HUDEP-2 (cell line): ENCODE measurements around the gene SLC17A9.

ENCODE experiments used
- DNase-seq, 76 experiments: peaks; one replicate each; lab custom pipeline; 2025; ENCODE audit not compliant: unreplicated experiment in 76 of 76; lab: John Stamatoyannopoulos, UW

The SLC17A9 gene

DNA sequence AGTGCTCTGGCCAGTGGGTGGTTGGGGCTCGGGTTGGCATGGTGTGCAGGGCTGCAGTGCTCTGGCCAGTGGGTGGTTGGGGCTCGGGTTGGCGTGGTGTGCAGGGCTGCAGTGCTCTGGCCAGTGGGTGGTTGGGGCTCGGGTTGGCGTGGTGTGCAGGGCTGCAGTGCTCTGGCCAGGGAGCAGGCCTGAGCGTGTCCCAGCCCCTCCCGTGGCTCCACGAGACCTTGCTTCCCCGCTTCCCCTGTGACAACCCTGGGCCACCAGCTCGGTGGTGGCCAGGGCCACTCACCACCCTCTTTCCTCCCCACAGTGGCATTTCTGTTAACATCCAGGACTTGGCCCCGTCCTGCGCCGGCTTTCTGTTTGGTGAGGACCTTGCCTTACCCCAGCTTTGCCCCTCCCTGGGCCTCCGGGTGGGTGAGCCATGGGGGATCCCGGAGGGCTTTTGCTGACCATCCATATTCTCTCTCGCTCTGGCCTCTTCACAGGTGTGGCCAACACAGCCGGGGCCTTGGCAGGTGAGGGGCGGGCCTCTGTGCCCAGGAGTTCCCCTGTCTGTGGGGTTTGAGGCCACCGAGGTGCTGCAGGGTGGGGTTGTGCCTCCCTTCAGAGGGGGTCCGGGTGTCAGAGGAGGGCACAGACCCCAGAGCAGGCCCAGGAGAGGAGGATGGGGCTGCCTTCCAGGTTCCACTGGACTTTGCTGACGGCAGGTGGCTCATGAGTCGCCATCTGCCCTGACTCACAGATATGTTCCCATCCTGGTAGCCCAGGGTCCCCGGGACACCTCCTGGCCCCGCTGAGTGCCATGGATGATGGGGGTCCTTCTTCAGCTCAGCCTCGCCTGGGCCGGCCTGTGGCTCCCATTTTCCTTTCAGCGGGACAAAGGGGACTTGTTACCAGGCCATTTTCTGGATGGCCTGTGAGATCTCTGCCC, 14.0 kb downstream of the SLC17A9 start:
- no peak for DNase-seq

DNA sequence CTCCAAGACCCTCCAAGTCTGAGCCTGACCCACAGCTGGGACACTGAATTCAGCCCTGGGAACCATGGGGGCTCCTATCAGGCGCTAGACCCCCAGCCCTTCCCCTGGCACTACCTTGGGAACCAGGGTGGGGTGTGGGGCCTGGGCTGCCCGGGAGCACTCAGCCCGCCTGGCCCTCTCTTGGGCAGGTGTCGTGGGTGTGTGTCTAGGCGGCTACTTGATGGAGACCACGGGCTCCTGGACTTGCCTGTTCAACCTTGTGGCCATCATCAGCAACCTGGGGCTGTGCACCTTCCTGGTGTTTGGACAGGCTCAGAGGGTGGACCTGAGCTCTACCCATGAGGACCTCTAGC, 14.6 kb downstream of the SLC17A9 start:
- DNase-seq: no peak

DNA sequence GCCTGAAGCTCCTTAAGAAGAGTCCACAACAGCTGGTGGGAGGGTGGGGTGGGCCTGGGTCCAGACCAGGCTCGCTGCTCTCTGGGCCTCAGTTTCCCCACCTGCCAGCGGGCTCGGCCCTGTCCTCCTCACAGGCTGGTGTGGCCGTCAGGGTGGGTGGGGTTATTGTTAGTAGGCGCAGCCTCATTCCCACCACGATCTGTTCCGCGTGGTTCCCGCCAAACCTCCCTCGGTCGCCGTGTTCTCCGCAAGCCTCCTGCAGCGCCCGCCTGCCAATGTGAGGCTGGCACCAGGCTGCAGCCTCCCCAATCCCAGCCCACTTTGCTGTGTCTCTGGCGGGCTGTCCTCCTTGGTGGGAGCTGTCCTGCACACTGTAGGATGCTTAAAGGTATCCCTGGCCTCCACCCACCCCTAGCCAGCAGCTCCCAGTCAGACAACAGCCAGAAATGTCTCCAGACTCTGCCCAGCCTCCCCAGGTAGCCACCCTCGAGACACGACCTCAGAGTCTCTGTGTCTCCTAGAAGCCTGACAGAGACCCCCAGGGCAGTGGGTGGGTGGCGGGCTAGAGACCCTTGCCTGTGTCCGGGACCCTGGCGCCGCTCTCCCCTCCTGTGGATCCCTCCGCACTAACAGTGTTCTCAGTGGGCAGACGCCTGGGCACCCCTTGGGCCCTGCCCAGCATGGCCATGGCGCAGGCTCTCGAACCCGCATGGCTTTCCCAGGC, 15.3 kb downstream of the SLC17A9 start:
- no peak for DNase-seq

DNA sequence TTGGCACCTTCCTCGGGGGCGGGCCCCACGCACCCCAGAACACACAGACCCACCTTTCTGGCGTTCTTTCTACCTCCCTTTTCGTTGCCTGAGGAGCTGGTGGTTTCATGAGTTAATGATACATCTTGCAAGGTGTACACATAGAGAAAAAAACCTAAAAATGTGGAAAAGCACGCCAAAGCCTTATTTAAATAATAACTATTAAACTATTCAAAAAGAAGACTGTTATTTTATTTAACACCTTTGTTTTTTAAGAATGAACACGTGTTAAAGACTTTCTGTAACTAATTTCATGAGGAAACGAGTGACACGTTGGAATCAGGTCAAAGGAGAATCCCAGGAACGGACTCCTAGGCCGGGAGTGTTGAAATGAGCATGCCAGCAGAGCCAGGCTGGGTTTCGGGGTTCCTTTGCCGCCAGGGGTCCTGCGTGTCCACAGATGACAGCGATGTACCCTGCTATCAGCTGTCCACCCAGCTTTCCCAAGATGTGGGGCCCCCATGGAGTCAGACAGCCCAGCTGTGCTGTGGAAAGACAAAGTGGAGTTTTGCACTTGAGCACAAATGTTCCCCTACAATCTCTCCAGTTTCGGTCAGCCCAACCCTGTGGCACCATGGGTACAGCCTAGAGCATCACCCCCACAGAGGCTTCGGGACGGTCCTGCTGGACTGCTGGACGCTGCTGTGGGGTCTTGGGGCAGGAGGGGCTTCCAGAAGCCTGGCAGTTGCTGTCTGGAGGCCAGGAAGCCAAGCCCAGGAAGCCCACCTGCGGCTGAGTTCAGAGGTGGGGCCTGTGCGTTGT, 16.1 kb downstream of the SLC17A9 start:
- DNase-seq: no peak

DNA sequence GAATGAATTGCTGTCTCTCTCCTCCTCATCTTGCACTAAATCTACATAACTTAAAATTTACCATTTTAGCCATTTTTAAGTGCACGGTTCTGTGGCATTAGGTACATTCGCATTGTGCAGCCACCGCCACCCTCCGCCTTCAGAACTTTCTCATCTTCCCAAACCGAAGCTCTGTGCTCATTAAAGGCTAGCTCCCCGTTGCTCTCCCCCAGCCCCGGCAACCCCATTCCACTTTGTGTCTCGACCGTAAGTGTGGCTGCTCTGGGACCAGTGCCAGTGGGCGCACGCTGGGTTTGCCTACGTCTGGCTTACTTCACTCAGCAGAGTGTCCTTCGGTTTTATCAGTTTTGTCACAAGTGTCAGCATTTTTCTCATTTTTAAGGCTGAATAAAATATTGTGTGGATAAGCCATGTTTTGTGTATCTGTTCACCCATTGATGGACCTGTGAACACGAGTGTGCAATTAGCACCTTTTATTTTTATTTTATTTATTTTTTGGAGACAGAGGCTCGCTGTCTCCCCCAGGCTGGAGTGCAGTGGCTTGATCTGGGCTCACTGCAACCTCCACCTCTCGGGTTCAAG, 16.8 kb downstream of the SLC17A9 start:
- DNase-seq: peak in 4 of 76 experiments; percentile 9 to 22 (median 12)

DNA sequence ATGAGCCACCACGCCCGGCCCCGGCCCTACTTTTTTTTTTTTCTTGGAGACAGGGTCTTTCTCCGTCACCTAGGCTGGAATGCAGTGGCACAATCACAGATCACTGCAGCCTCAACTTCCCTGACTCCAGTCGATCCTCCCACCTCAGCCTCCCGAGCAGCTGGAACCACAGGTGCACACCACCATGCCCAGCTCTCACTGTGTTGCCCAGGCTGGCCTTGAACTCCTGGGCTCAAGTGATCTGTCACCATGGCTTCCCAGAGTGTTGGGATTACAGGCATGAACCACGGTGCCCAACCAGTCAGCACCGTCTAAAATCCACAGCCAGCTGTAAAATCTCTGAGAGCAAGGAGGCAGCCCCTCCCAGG, 17.4 kb downstream of the SLC17A9 start:
- DNase-seq: no peak

DNA sequence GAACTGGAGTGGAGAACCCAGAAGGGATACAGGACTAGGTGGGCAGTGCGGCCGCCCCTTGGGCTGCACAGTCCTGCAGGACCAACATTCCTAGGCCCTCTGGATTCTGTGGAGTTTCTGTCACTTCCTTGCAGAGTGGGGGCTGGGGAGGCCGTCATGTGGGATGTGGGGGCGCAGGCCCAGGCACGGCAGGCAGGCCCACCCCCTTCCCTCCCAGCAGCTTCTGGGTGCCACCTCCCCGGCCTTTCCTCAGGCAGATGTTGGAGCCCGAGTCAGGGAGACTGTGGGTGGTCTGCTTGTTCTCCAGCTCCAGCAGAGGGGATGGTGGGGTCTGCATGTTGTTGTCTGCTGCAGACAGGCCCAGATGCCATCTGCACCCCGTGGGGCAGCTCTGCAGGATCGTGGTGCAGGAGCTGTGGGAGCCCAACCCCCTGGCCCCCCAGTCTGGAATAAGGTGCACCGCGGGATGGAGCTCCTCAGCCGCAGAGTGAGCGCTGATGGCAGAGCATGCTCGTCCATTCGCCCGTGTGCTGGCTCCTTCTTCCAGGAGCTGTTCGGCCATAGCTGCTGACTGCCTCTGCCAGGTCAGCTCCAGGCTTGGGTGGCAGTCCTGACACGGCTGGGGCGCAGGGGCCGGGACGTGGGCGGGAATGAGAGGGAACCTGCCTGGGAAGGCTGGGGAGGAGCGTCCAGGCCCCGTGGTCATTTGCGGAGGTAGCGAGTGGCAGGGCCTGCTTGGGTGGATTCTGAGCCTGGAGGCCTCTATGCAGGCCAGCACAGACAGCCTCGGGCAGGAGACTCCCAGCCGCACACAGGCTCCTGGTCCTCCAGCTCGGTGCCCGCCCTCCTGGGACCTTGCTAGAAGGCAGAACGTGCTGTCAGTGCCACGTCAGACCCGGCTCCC, 18.1 kb downstream of the SLC17A9 start:
- DNase-seq: no peak

DNA sequence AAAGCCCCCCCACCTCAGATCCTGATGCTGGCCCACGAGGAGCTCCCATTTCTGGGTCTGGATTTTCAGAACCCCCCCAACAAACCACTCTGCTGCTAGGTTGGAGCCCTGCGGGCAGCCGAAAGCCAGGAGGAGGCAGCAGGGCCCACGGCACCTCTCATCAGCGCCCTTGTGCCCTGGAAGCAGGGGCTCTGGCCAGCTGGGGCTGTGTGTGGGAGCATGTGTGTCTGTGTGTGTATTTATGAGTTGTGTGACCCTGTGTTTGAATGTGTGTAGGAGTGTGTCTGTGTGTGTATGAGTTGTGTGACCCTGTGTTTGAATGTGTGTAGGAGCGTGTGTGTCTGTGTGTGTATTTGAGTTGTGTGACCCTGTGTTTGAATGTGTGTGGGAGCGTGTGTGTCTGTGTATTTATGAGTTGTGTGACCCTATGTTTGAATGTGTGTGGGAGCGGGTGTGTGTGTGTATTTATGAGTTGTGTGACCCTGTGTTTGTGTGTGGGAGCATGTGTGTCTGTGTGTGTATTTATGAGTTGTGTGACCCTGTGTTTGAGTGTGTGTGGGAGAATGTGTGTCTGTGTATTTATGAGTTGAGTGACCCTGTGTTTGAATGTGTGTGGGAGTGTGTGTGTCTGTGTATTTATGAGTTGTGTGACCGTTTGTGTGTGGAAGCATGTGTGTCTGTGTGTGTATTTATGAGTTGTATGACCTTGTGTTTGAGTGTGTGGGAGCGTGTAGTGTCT, 18.9 kb downstream of the SLC17A9 start:
- no peak for DNase-seq

DNA sequence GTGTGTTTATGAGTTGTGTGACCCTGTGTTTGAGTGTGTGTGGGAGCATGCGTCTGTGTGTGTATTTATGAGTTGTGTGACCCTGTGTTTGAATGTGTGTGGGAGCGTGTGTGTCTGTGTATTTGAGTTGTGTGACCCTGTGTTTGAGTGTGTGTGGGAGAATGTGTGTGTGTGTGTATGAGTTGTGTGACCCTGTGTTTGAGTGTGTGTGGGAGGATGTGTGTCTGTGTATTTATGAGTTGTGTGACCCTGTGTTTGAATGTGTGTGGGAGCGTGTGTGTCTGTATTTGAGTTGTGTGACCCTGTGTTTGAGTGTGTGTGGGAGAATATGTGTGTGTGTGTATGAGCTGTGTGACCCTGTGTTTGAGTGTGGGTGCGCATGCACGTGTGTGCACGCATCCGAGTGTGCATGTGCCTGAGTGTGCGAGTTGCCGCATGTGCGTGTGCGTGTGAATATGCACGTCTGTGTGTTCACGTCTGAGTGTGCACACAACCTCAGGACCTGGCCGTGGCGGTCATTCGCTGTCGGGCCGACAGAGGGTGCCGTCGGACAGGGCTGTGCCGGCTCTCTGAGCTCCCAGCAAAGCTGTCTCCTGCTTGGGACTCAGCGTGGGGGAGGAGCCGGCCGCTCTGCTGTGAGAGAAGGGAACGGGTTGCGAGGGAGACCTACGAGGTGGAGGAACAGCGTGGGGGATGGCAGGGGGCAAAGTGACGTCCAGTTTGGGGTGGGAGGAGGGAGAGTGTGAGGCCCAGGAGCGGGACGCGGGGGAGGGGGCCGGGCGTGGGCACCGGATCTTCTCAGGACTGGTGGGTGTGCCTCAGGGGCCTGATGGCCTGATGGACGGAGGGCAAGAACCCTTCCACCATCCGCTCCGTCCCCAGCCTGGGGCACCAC, 19.7 kb downstream of the SLC17A9 start:
- peak in 71 of 76 experiments; percentile 19 to 89 (median 69) for DNase-seq

DNA sequence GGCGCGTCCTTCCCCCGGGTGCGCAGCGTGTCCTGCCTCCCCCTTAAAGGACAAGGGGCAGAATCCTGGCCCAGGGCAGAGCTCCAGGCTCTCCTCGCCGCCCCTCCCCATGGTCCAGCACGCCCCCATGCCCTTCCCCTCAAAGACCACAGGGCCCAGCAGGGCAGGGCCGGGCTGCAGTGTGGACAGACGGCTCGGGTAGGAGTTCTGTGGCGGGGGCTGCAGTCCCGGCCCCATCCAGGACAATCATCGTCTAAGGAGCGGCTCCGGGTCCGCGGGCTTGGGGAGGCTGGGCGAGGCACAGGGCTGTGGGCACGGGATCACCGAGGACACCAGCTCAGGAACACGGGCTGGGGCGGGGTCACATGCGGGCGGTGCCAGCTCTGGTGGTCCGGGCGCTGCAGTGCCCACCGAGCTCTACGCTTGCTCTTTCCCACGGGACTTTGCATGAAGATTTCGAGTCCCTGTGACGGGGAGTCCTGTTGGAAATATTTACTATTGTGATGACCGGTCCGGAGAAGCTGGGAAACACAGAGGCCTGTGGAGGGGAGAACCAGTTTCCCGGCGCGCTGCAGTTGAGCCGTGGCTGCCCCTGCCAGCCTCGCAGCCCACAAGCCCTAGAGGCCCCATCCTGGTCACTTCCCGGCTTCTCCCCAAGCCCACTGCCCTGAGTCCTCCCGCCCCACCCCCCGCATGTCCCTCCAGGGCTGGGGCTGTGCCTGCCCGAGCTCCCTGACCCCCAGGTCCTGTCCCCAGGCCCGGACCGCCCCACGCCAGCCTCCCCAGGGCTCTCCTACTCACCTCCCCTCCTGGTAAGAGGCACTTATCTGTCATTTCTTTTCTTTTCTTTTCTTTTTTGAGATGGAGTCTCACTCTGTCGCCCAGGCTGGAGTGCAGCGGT, 20.6 kb downstream of the SLC17A9 start:
- no peak for DNase-seq

DNA sequence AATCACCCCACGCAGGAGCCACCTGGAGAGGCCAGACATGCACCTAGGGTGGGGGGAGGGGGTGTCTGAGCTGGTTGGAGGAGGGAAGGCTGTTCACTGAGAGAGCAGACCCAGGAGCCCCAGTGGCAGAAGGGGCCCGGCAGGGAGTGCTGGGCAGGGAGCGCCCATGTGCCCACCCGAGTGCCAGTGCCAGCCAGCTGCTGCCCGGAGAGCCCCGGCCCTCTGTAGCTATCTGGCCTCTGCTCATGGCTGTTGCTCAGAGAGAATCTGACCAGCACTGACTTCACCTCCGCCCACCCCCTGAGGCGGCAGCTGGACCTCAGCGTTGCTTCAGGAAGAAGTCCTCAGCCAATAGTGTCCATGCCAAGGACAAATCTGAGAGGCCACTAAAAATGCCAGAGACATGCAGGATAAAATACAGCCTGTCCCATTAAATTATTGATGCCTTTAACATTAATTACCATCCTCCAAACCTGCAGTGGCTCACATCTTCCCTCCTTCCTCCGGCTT, 22.8 kb downstream of the SLC17A9 start:
- DNase-seq: no peak

DNA sequence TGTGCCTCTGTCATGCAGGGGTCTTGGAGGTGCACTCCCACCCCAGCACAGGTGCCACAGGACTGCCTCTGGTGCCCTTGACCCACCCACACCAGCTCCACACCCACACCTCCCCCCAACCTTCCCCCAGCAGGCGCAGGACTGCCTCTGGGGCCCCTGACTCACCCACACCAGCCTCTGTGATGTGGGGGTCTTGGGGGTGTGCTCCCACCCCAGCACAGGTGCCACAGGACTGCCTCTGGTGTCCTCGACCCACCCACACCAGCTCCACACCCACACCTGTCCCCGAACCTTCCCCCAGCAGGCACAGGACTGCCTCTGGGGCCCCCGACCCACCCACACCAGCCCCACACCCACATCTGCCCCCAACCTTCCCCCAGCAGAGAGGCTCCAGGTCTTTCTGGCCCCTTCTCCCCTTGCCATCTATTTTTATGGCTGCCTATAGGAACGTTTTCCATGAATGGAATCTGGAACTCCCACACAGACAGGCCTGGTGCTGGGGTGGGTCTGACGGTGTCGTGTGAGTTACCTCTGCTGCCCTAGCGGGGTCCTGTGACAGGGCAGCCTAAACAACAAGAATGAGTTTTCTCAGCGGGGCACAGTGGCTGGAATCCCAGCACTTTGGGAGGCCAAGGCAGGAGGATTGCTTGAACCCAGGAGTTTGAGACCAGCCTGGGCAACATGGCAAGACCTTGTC, 23.5 kb downstream of the SLC17A9 start:
- DNase-seq: no peak

DNA sequence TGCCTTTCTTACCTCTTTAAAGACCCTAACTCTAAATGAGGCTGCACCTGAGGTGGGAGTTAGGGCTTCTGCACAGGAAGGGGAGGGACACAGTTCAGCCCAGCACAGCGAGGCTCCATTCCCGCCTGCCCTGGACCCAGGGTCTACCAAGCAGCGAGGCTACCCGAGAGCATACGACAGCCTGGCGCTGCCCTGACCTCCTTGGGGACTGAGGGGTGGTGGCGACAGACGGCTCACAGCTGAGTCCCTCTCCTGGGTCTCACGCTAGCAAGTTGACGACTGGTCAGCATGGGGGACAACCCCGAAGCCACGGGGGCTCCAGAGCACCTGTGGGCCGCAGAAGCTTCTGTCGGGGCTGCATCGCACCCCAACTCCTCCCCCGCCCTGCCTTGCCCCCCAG, 24.4 kb downstream of the SLC17A9 start:
- DNase-seq: no peak

DNA sequence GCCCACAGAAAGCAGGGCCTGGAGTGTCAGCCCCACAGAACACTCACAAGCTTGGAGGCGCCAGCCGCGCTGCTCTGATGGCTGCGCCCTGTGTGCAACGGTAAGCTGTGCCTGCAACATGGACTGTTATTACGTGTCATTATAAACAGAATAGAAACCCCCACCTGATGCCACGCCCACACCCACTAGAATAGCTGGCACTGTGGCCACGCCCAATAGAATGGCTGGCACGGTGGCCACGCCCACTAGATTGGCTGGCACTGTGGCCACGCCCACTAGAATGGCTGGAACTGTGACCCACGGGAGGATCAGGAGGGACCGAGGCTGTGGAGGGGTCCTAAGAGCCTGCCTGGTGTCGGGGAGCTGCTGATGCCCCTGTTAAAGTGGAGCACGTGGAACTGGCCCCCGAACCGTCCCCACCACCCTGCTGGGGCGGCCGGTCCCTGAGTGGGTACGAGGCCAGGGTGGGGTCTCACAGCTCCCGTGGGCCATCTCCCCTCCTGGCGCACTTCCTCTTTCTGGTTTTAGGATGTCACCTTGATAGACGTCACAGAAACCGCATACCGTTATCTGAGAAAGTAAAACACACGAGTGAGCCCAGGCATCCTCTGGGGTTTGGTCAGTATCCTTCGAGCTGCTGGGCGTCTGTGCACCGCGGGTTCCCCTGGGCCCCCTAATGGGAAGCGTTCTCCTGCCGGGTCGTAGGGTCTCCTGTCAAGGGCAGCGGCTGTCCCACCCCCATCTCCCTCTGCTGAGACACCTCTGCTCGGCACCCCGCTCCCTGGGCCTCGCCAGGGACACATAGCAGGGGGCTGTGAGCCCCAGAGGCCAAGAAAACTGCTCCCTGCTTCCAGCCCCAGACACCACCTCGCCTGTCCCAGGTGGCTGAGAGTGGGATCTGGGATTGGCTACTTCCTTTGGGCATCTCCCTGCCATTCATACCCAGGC, 25.4 kb downstream of the SLC17A9 start:
- peak in 59 of 76 experiments; percentile 7 to 78 (median 44) for DNase-seq

DNA sequence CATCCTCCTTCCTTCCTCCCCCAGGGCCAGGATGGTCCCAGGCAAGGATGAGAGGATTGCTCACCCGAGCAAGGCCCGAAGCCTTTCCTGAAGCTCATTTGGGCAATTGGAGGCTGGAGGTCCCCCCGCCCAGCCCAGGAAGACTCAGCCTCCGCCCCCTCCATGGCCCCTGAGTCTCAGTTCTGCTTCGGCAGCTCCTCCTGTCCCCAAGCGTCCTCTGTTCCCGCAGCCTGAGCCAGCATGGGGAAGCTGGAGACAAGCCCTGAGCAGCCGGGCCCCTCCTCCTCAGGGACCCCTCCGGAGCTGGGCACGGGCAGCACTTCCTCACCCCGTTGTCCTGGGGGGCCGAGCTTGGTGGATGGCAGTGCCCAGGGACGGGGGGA, 26.0 kb downstream of the SLC17A9 start:
- no peak for DNase-seq
